ENCODE measurements around the gene IDI2. TPM values are rescaled to one million over a fixed set of nuclear protein-coding genes. Genes with fewer than 3 reads are reported as not detected.

Gene IDI2
- under 1 TPM in 1 of 4 donors, not detected in 3; 0.30 TPM for total RNA-seq

DNA sequence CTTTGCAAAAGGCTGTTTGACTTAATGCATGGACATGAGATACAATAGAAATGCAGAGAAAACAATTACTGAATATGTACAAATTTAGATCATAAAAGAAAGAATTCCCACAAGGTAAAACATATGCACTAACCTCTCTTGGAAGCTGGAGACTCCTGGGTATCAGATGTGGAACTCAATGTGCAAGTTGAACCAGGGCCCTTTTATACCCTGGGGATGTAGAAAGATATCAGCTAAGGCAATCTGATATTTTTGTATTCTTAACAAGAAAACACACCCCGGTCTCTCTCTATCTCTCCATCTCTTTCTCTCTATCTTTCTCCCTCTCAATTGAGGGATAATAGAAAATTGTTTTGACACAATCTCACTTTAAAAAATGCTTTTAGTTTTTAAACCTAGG lies at the start of gene IDI2:
Gene IDI2, minus strand, starts transcription at position 177 of the 400 bp plus-strand sequence. CDS start 1,136 bp downstream, outside the sequence.
- WGBS, 2 donors: 76 to 79% methylated on average over 1 of the region's 1 CpG
- H3K36me3 ChIP-seq: no peaks in the 10 kb centered on the region
- DNase-seq (ENCODE audit: low spot score in 2 of 2): no peak
- H3K4me3 ChIP-seq: no peak within 1 kb of the TSS
- no peaks in the 10 kb centered on the region for H3K27me3 ChIP-seq
- no peaks in the 10 kb centered on the region for H3K4me1 ChIP-seq
- no peak within 1 kb of the TSS for H3K27ac ChIP-seq
- H3K9me3 ChIP-seq: no peaks in the 10 kb centered on the region
- TF ChIP-seq POLR2A (IDR thresholded peaks at IDR 0.05) (no peak), EP300 (IDR thresholded peaks at IDR 0.05) (no peak)
- TF ChIP-seq, protein P1, sequence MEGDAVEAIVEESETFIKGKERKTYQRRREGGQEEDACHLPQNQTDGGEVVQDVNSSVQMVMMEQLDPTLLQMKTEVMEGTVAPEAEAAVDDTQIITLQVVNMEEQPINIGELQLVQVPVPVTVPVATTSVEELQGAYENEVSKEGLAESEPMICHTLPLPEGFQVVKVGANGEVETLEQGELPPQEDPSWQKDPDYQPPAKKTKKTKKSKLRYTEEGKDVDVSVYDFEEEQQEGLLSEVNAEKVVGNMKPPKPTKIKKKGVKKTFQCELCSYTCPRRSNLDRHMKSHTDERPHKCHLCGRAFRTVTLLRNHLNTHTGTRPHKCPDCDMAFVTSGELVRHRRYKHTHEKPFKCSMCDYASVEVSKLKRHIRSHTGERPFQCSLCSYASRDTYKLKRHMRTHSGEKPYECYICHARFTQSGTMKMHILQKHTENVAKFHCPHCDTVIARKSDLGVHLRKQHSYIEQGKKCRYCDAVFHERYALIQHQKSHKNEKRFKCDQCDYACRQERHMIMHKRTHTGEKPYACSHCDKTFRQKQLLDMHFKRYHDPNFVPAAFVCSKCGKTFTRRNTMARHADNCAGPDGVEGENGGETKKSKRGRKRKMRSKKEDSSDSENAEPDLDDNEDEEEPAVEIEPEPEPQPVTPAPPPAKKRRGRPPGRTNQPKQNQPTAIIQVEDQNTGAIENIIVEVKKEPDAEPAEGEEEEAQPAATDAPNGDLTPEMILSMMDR (IDR thresholded peaks at IDR 0.05): no peak

DNA sequence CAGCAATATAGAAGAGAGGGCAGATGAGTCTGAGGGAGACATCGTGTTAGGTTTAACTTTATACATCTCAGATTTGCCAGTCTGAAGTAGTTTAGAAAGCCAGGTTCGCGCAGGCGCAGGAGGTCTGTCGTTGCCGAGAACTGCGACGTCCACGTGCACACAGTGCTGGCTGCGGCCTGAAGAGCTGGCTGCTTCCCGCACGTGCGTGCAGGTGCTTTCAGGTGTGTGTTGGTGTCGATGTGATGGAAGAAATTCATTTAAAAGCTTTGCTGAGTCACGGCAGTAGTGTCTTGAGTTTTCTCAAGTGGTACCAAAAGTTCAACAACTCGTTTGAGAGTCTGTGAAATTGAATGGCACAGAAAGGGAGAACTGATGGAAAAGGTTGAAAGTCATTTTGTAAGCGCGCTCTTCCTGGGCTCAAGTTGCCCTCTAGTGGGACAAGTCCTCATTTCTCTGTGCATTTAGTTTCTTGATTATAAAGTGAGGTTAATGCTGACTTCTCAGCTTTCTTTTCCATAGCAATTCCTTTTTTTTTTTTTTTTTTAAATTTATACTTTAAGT lies 49.2 kb upstream of the IDI2 start:
- Histone ChIP-seq H3K27ac (no peak overlapping the region), H3K27me3 (no peaks in the 10 kb centered on the region), H3K9me3 (no peaks in the 10 kb centered on the region), H3K36me3 (peaks cover 0 to 60% (median 4%) of the 10 kb centered on the region in 3 donors), H3K4me1 (peaks cover 0 to 6% (median 0%) of the 10 kb centered on the region in 4 donors), H3K4me3 (no peak overlapping the region)
- 85 to 90% methylated on average over 18 of the region's 18 CpGs for WGBS, 2 donors
- DNase-seq (ENCODE audit: low spot score in 2 of 2): no peak
- TF ChIP-seq, protein P1 (IDR thresholded peaks at IDR 0.05): no peak
- TF ChIP-seq EP300 (IDR thresholded peaks at IDR 0.05): no peak
- no peak for TF ChIP-seq POLR2A (IDR thresholded peaks at IDR 0.05)

DNA sequence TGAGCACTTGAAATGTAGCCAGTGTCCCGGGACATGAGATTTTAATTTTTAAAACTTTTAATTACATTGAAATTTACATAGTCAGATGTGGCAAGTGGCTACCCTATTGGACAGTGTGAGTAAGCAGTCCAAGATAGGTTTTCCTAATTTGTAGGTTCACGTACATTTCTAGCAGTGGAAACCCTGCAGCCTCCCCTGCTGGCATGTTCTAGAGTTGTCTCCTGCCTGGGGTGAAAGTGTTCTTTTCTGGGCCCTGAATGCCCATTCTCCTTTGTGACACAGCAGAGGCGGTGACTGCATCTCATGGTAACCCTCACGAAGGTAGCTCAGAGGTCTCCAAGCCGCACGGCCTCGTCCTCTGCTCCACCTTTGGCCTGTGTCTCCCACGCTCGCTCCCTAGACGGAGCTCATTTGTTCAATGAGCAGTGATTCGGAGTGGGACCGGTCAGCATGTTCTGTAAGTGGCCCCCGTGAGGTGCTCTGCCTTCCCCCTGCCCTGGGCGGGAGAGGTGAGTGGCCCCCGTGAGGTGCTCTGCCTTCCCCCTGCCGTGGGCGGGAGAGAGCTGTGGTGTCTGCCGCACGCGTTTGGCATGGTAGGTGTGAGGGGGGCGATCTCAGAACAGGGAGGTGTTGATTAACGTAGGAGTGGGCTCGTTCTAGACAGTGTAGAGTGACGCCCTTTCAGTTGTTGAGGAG lies 48.5 kb upstream of the IDI2 start:
- no peaks in the 10 kb centered on the region for H3K27me3 ChIP-seq
- WGBS, 2 donors: 88 to 90% methylated on average over 24 of the region's 24 CpGs

DNA sequence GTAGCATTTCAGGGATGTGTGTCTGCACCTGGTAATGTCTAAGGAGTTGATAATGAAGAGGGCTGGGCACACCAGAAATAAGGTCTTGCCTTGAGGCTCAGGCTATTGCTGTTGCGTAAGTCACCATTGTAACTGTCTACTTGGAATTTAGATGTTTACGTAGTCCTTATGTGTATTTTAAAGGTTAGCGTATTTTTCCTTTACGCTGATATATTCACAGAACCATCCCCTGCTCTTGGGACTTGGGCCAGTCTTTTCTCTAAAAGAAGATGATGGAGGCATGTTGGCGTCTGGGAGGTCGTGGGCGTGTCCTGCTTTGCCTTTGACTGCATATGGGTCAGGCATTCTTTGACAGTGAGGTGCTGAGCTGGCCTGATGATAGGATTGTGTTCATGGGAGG lies 45.3 kb upstream of the IDI2 start:
- Histone ChIP-seq H3K27ac (no peak overlapping the region), H3K4me1 (peaks cover 0 to 10% (median 0%) of the 10 kb centered on the region in 4 donors), H3K9me3 (no peaks in the 10 kb centered on the region), H3K36me3 (peaks cover 0 to 29% (median 0%) of the 10 kb centered on the region in 3 donors), H3K4me3 (no peak overlapping the region), H3K27me3 (no peaks in the 10 kb centered on the region)
- no peak for DNase-seq (ENCODE audit: low spot score in 2 of 2)
- TF ChIP-seq, protein P1 (IDR thresholded peaks at IDR 0.05): no peak
- TF ChIP-seq EP300 (IDR thresholded peaks at IDR 0.05) (no peak), POLR2A (IDR thresholded peaks at IDR 0.05) (no peak)
- 78 to 83% methylated on average over 7 of the region's 7 CpGs for WGBS, 2 donors

More for the DNA sequence above, 48.5 kb upstream of the IDI2 start:
- Histone ChIP-seq H3K9me3 (no peaks in the 10 kb centered on the region), H3K4me1 (peaks cover 0 to 10% (median 0%) of the 10 kb centered on the region in 4 donors), H3K4me3 (no peak overlapping the region), H3K36me3 (peaks cover 0 to 54% (median 0%) of the 10 kb centered on the region in 3 donors), H3K27ac (no peak overlapping the region)
- no peak for DNase-seq (ENCODE audit: low spot score in 2 of 2)
- no peak for TF ChIP-seq POLR2A (IDR thresholded peaks at IDR 0.05)
- TF ChIP-seq, protein P1 (IDR thresholded peaks at IDR 0.05): no peak
- no peak for TF ChIP-seq EP300 (IDR thresholded peaks at IDR 0.05)

Data from tibial nerve (tissue), 4 donors.